Osteocyte (in vitro differentiated cells): ENCODE measurements around the gene RIPK1. TPM values are rescaled to one million over a fixed set of nuclear protein-coding genes. Genes with fewer than 3 reads are reported as not detected.
A peak's percentile ranks its signal among the peaks of the same experiment; 100 is the strongest.
"Not testable (repeated sequence)": the region's sequence is repeated elsewhere in the genome, so short reads cannot be mapped to it uniquely, and the experiment has no call there.

Source experiments
- DNase-seq: peaks from one replicate; pipeline ENCODE4 v3.0.0; 2021; ENCODE audit warnings: mixed read lengths; ENCODE audit not compliant: unreplicated experiment; ENCODE audit errors: extremely low spot score
- H3K27ac Mint-ChIP-seq: one replicate; pipeline ENCODE4 v1.8.0; 2021; ENCODE audit warnings: mild to moderate bottlenecking, mixed read lengths; ENCODE audit not compliant: unreplicated experiment
- H3K27me3 Mint-ChIP-seq: one replicate; pipeline ENCODE4 v1.8.0; 2021; ENCODE audit warnings: mixed read lengths; ENCODE audit not compliant: unreplicated experiment
- H3K36me3 Mint-ChIP-seq: one replicate; pipeline ENCODE4 v1.8.0; 2021; ENCODE audit warnings: mixed read lengths; ENCODE audit not compliant: unreplicated experiment
- H3K4me1 Mint-ChIP-seq: one replicate; pipeline ENCODE4 v1.8.0; 2021; ENCODE audit warnings: mixed read lengths; ENCODE audit not compliant: unreplicated experiment
- H3K4me3 Mint-ChIP-seq: one replicate; pipeline ENCODE4 v1.8.0; 2021; ENCODE audit warnings: mild to moderate bottlenecking, moderate library complexity, mixed read lengths; ENCODE audit not compliant: unreplicated experiment
- H3K9me3 Mint-ChIP-seq: one replicate; pipeline ENCODE4 v1.8.0; 2021; ENCODE audit warnings: mixed read lengths; ENCODE audit not compliant: unreplicated experiment
- total RNA-seq: library from RNA; stranded (reverse); gene quantifications from 2 replicates; pipeline ENCODE4 v1.2.1, GENCODE V29; 2021
- TF ChIP-seq, protein P1 (sequence below): fragments of 200-600 bp; sonication (generic); IDR thresholded peaks from 2 replicates; pipeline ENCODE4 v1.5.0; 2021; ENCODE audit warnings: antibody characterized with exemption, mild to moderate bottlenecking, moderate library complexity

RIPK1 gene
- total RNA-seq, 1 donor from 2014 or later = 28.1 TPM

DNA sequence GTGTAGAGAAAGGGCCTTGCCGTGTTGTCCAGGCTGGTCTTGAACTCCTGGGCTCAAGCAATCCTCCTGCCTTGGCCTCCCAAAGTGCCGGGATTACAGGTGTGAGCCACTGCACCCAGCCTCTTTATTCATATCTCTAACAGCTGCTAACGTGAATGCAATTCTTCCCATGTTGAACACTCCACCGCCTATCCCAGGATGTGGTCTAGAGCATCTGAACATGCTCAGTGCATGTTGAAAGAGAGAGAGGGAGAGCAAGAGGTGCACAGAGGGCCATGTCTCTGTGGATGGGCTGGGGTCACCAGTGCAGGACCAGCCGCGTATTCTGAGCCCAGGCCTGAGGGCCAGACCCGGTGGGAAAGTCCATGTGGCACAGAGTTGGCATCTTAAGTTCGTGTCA, 76.3 kb downstream of the RIPK1 start:
- Mint-ChIP-seq H3K36me3 (peaks cover 24% of the 10 kb centered on the region), H3K4me3 (no peak overlapping the region)

DNA sequence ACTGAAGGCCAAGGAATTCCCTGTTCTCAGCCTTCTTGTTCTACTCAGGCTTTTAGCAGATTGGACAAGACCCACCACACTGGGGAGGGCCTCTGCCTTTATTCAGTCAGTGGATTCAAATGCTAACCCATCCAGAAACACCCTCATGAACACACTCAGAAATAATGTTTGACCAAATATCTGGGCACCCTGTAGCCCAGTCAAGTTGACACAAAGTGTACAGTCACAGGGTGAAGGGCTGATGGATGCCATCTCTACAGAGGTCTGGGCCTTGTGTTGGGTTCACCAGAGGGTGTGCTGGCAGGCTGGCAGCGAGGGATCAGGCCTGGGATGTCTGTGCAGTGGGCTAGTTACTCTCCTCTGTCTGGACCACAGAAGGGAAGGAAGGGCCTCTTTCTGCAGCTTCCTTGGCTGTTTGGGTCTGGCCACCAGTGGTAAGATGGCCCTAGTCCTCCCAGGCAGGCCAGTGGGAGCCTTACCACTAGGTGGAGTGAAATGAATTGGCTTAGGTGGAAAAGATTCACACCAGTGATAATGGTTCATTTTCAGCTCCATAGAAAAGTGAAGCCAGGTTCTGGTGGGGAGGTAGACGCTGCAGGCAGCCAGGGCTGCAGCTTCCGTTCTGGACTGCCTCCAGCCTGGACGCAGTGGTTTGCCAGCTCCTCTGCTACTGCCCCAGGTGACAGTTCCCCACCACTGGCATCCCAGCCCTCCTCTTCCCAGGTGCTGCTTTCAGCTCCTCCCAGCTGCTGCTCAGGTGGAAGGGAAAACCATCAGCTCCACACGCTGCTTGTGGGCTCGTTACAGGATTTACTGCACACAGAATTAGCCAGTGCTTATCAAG, 79.8 kb downstream of the RIPK1 start:
- H3K27me3 Mint-ChIP-seq = no peaks in the 10 kb centered on the region
- H3K4me1 Mint-ChIP-seq = no peaks in the 10 kb centered on the region
- TF ChIP-seq, protein P1, sequence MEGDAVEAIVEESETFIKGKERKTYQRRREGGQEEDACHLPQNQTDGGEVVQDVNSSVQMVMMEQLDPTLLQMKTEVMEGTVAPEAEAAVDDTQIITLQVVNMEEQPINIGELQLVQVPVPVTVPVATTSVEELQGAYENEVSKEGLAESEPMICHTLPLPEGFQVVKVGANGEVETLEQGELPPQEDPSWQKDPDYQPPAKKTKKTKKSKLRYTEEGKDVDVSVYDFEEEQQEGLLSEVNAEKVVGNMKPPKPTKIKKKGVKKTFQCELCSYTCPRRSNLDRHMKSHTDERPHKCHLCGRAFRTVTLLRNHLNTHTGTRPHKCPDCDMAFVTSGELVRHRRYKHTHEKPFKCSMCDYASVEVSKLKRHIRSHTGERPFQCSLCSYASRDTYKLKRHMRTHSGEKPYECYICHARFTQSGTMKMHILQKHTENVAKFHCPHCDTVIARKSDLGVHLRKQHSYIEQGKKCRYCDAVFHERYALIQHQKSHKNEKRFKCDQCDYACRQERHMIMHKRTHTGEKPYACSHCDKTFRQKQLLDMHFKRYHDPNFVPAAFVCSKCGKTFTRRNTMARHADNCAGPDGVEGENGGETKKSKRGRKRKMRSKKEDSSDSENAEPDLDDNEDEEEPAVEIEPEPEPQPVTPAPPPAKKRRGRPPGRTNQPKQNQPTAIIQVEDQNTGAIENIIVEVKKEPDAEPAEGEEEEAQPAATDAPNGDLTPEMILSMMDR = no peak
- DNase-seq = no peak
- H3K4me3 Mint-ChIP-seq = no peak overlapping the region
- H3K9me3 Mint-ChIP-seq = no peaks in the 10 kb centered on the region
- H3K27ac Mint-ChIP-seq = no peak overlapping the region
- H3K36me3 Mint-ChIP-seq = peaks cover 24% of the 10 kb centered on the region

More for the DNA sequence above, 76.3 kb downstream of the RIPK1 start:
- TF ChIP-seq, protein P1 = no peak
- H3K27ac Mint-ChIP-seq = no peak overlapping the region
- peaks cover 1% of the 10 kb centered on the region for H3K4me1 Mint-ChIP-seq
- no peaks in the 10 kb centered on the region for H3K27me3 Mint-ChIP-seq
- H3K9me3 Mint-ChIP-seq = no peaks in the 10 kb centered on the region
- DNase-seq = no peak

DNA sequence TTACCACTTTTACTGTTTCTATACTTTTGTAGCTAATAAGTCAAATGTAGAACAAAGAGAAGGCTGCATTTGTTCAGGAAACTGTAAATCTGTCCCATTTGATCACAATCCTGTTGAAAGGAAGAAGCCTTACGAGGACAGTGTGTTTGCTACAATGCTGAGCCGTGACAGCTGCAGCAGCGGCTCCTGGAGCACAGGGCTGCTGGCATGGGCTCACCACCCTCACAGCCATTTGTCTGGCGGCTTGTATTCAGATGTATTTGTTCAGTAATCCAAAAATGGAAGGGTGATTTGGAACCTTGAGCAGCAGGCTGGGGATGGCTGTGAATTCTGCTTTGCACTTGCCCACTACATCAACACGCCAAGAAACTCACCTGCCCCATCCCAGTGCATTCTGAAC, 83.4 kb downstream of the RIPK1 start:
- no peak overlapping the region for H3K27ac Mint-ChIP-seq
- H3K4me3 Mint-ChIP-seq = no peak overlapping the region
- peaks cover 16% of the 10 kb centered on the region for H3K4me1 Mint-ChIP-seq
- no peak for DNase-seq
- H3K27me3 Mint-ChIP-seq = no peaks in the 10 kb centered on the region
- H3K36me3 Mint-ChIP-seq = peaks cover 32% of the 10 kb centered on the region
- no peaks in the 10 kb centered on the region for H3K9me3 Mint-ChIP-seq
- TF ChIP-seq, protein P1 = no peak

DNA sequence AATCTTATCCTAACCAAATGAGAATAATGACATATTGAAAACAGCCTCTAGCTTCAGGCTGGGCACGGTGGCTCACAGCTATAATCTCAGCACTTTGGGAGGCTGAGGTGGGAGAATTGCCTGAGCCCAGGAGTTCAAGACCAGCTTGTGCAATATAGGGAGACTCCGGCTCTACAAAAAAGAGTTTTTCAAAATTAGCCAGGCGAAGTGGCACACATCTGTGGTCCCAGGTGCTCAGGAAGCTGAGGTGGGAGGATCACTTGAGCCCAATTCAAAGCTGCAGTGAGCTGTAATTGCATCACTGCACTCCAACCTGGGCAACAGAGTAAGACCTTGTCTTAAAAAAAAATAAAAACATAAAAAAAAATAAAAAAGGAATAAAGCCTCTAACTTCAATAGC, 84.4 kb downstream of the RIPK1 start:
- no peak overlapping the region for H3K4me3 Mint-ChIP-seq
- peaks cover 17% of the 10 kb centered on the region for H3K4me1 Mint-ChIP-seq
- H3K9me3 Mint-ChIP-seq = no peaks in the 10 kb centered on the region
- no peaks in the 10 kb centered on the region for H3K27me3 Mint-ChIP-seq
- no peak for DNase-seq
- TF ChIP-seq, protein P1 = no peak
- H3K36me3 Mint-ChIP-seq = peaks cover 27% of the 10 kb centered on the region
- no peak overlapping the region for H3K27ac Mint-ChIP-seq

DNA sequence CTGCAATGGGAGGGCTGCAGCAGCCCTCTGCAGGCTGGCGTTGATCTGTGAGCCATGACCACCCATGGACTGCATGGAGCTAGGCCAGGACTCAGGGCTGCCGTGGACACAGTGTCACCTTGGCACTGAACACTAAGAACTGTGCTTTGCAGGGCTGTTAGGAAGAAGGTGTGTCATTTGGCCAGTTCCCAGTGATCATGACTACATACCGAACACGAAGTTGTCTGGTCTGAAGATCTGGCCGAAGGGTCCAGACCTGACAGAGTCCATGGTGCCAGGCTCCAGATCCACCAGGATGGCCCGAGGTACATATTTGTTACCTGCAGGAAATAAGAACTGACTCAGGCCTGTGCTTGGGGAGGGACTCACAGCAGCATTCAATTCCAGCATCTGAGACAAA, 87.1 kb downstream of the RIPK1 start:
- H3K9me3 Mint-ChIP-seq, H3K27ac Mint-ChIP-seq, H3K27me3 Mint-ChIP-seq, DNase-seq: not testable (repeated sequence)
- Mint-ChIP-seq H3K4me3 (peak overlapping the region; percentile 94), H3K36me3 (peaks cover 26% of the 10 kb centered on the region), H3K4me1 (peaks cover 29% of the 10 kb centered on the region)

DNA sequence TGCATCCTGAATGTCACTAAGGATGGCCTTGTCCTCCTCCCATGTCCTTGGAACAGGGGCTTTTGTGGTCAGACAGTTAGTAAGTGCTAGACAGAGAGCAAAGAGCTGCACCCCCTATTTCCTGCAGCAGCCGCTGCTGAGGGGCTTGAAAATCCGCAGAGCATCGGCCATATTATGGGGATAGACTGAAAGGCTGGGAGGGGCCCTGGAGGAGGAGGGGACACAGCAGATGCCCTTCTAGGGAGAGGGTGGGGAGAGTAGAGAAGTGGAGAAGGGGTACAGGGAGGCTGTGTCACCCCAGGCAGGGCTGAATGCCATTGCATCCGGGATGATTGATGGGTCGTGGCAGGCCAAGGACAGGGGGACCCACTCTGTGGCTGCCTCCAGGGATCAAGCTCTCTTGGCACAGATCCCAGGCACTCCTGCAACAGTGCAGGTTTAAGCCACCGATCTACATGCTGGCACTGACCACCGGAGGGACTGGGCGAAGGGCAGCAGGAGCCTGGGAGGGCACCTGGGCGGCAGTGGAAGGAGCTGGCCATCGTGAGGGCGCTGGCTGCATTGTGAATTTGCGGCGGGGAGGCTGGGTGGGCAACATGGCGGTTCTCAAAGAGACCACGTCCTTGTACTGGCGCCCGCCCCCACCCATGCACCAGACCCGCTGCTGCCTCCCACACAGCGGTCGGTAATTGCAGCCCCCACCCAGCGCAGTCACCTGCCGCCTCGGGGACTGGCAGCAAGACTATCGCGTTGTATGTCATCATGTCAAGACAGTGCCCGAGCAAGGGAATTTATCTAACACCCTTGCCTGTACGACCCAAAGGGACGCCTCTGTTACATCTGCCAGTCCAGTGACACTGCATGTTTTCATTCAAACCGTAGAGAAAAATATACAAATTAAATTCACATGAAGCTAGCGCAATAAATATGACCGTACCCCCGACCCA, 88.2 kb downstream of the RIPK1 start:
- peaks cover 29% of the 10 kb centered on the region for H3K4me1 Mint-ChIP-seq
- H3K27me3 Mint-ChIP-seq, DNase-seq, H3K9me3 Mint-ChIP-seq: not testable (repeated sequence)
- peaks cover 25% of the 10 kb centered on the region for H3K36me3 Mint-ChIP-seq
- H3K27ac Mint-ChIP-seq = peak overlapping the region; percentile 90
- H3K4me3 Mint-ChIP-seq = peak overlapping the region; percentile 94
